ENCODE results near the gene DSP.

The DSP gene, protein sequence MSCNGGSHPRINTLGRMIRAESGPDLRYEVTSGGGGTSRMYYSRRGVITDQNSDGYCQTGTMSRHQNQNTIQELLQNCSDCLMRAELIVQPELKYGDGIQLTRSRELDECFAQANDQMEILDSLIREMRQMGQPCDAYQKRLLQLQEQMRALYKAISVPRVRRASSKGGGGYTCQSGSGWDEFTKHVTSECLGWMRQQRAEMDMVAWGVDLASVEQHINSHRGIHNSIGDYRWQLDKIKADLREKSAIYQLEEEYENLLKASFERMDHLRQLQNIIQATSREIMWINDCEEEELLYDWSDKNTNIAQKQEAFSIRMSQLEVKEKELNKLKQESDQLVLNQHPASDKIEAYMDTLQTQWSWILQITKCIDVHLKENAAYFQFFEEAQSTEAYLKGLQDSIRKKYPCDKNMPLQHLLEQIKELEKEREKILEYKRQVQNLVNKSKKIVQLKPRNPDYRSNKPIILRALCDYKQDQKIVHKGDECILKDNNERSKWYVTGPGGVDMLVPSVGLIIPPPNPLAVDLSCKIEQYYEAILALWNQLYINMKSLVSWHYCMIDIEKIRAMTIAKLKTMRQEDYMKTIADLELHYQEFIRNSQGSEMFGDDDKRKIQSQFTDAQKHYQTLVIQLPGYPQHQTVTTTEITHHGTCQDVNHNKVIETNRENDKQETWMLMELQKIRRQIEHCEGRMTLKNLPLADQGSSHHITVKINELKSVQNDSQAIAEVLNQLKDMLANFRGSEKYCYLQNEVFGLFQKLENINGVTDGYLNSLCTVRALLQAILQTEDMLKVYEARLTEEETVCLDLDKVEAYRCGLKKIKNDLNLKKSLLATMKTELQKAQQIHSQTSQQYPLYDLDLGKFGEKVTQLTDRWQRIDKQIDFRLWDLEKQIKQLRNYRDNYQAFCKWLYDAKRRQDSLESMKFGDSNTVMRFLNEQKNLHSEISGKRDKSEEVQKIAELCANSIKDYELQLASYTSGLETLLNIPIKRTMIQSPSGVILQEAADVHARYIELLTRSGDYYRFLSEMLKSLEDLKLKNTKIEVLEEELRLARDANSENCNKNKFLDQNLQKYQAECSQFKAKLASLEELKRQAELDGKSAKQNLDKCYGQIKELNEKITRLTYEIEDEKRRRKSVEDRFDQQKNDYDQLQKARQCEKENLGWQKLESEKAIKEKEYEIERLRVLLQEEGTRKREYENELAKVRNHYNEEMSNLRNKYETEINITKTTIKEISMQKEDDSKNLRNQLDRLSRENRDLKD (N-terminal part only)

GRCh38 chr6:7541175-7542064 lies at the start of gene DSP:
DSP (plus strand) TSS chr6:7541671; CDS start chr6:7541916, 245 bp downstream.
- no peaks in the 10 kb centered on the region; a peak in 1 of 22 replicates for H3K9me3 ChIP-seq (replicated peaks in 1 of 11)
- peaks cover 14 to 25% (median 21%) of the 10 kb centered on the region in 10 experiments; a peak in 19 of 20 replicates for H3K4me1 ChIP-seq
- no peak for TF ChIP-seq Cebpa-rat (IDR thresholded peaks at IDR 0.05)
- H3K36me3 ChIP-seq: no peaks in the 10 kb centered on the region
- peak within 1 kb of the TSS; percentile 79 to 100 (median 97) for H3K4me2 ChIP-seq
- H3K4me3 ChIP-seq: peak within 1 kb of the TSS; percentile 53 to 74 (median 62)
- no peak within 1 kb of the TSS for H3K27ac ChIP-seq
- peaks cover 84 to 94% (median 91%) of the 10 kb centered on the region in 11 experiments for H3K27me3 ChIP-seq
- H3K9ac ChIP-seq: peak within 1 kb of the TSS in 10 of 11 experiments; percentile 0 to 61 (median 44); a peak in 14 of 22 replicates
- peaks cover 0 to 47% (median 17%) of the 10 kb centered on the region in 11 experiments; a peak in 17 of 22 replicates for H4K20me1 ChIP-seq

DNA sequence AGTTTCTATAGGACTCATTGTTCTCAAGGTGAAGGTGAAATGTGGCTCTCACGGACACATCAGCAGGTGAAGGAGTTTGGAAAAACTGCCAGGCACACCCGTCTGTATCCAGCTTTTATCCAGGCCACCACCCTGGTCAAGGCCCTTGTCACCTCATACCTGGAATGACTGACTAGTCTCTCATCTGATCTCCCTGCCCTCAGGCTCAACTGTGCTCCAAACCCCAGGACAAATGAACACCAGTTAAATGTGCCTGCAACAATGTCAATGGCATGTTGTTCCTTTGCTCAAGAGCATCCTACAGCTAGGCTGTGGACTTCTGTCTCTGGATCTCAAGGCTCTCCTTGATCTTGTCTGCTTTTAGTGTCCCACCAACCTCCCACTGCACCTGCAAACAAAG lies 47.6 kb upstream of the DSP start:
- Histone ChIP-seq H3K9me3 (replicated peaks in 1 of 11) (peaks cover 6 to 12% (median 8%) of the 10 kb centered on the region in 11 experiments; a peak in 12 of 22 replicates), H4K20me1 (no peaks in the 10 kb centered on the region), H3K9ac (no peak overlapping the region), H3K4me3 (no peak overlapping the region), H3K36me3 (no peaks in the 10 kb centered on the region), H3K4me2 (no peak overlapping the region), H3K27ac (no peak overlapping the region), H3K4me1 (peaks cover 0 to 7% (median 0%) of the 10 kb centered on the region in 10 experiments; a peak in 2 of 20 replicates), H3K27me3 (no peaks in the 10 kb centered on the region)
- TF ChIP-seq Cebpa-rat (IDR thresholded peaks at IDR 0.05): no peak

- no peak overlapping the region for H3K9ac ChIP-seq
- no peak for TF ChIP-seq Cebpa-rat (IDR thresholded peaks at IDR 0.05)
Observed at GRCh38 chr6:7494638-7495037, 46.8 kb upstream of the DSP start.

DNA sequence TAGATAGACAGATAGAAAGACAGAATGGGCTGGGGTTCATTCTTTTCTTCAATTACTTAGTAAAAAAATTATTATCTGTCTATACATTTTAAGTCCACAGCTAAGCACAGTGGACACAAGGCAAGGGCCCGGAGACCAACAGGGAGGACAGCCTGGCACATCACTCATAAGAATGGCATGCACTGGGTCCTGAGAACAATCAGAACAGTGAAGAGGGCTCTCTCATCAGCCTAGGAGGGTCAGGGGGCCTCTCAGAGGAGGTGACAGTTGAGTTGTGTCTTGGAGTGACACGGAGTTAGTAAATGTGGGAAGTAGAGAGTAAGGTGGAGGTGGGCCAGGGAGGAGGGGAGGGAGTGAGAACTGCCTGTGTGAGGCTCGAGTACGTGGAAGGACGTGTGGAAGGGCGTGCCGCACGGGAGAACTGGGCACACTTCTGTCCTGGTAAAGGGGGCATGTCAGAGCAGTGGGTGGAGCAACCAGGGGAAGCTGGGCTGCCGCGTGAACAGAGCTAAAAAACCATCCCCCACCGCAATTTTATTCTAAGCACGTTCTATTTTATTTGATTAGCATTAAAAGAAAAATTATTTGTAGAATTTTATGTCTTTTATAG lies 45.1 kb upstream of the DSP start:
- H3K4me1 ChIP-seq: peaks cover 0 to 7% (median 0%) of the 10 kb centered on the region in 10 experiments; a peak in 2 of 20 replicates
- no peak overlapping the region for H3K27ac ChIP-seq
- H3K9me3 ChIP-seq (replicated peaks in 1 of 11): peaks cover 6 to 12% (median 8%) of the 10 kb centered on the region in 11 experiments; a peak in 12 of 22 replicates
- H3K9ac ChIP-seq: no peak overlapping the region
- H3K4me3 ChIP-seq: no peak overlapping the region
- no peaks in the 10 kb centered on the region for H3K27me3 ChIP-seq
- H3K4me2 ChIP-seq: no peak overlapping the region
- TF ChIP-seq Cebpa-rat (IDR thresholded peaks at IDR 0.05): no peak
- H4K20me1 ChIP-seq: no peaks in the 10 kb centered on the region
- no peaks in the 10 kb centered on the region for H3K36me3 ChIP-seq

More at GRCh38 chr6:7494638-7495037, 46.8 kb upstream of the DSP start:
- Histone ChIP-seq H3K4me1 (peaks cover 0 to 7% (median 0%) of the 10 kb centered on the region in 10 experiments; a peak in 2 of 20 replicates), H3K9me3 (replicated peaks in 1 of 11) (peaks cover 6 to 12% (median 8%) of the 10 kb centered on the region in 11 experiments; a peak in 12 of 22 replicates), H3K36me3 (no peaks in the 10 kb centered on the region), H3K4me3 (no peak overlapping the region), H3K27ac (no peak overlapping the region), H4K20me1 (no peaks in the 10 kb centered on the region), H3K4me2 (no peak overlapping the region), H3K27me3 (no peaks in the 10 kb centered on the region)

- Histone ChIP-seq H3K4me2 (no peak overlapping the region), H3K9ac (no peak overlapping the region), H4K20me1 (no peaks in the 10 kb centered on the region), H3K4me1 (peaks cover 0 to 13% (median 3%) of the 10 kb centered on the region in 10 experiments; a peak in 8 of 20 replicates), H3K9me3 (replicated peaks in 1 of 11) (no peaks in the 10 kb centered on the region), H3K27ac (no peak overlapping the region), H3K27me3 (no peaks in the 10 kb centered on the region), H3K36me3 (no peaks in the 10 kb centered on the region), H3K4me3 (no peak overlapping the region)
- TF ChIP-seq Cebpa-rat (IDR thresholded peaks at IDR 0.05): no peak
Observed at GRCh38 chr6:7500752-7501282, 40.7 kb upstream of the DSP start.

DNA sequence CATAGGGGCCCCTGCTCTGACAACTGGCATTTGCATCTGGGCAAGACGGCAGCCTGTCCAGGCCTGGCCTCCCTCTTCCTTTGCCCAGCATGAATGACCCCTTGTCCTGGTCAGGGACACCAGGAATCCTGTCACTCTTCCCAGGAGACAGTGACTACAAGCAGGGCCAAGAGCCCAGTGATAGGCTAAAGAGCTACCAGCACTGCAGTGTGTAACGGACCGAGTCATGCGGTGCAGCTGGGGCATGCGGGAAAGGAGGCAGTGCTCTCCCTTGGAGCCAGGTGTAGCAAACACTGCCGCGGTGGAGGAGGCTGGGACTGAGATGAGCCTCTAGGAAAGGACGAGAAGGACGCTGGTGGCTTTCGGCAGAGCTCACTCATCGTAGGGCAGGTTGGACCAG lies 38.7 kb upstream of the DSP start:
- Histone ChIP-seq H4K20me1 (no peaks in the 10 kb centered on the region), H3K9me3 (replicated peaks in 1 of 11) (no peaks in the 10 kb centered on the region), H3K27ac (no peak overlapping the region), H3K4me1 (peaks cover 0 to 11% (median 3%) of the 10 kb centered on the region in 10 experiments; a peak in 8 of 20 replicates), H3K9ac (no peak overlapping the region), H3K36me3 (no peaks in the 10 kb centered on the region), H3K4me2 (no peak overlapping the region), H3K4me3 (no peak overlapping the region), H3K27me3 (no peaks in the 10 kb centered on the region)
- no peak for TF ChIP-seq Cebpa-rat (IDR thresholded peaks at IDR 0.05)

DNA sequence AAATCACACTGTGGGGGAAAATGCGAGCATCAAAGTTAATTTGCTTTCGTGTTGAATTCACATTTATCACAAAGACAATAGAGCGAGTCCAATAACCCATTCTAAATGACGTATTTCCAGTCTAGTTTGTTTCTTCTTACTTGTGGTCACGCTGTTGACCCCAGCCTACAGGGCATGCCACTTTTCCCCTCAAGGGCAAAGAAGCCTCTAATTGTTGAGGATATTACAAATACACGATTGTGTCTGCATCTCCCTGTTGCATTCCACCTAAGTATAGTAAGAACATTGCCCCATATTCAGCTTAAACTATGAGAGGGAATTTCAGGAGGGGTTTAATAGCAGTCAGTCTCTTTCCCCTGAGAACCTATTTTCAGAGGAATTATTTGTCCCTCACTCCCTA lies 37.4 kb upstream of the DSP start:
- Histone ChIP-seq H3K9ac (no peak overlapping the region), H3K27me3 (no peaks in the 10 kb centered on the region), H3K4me3 (no peak overlapping the region), H4K20me1 (no peaks in the 10 kb centered on the region), H3K4me1 (peaks cover 0 to 11% (median 3%) of the 10 kb centered on the region in 10 experiments; a peak in 8 of 20 replicates), H3K4me2 (no peak overlapping the region), H3K27ac (no peak overlapping the region), H3K9me3 (replicated peaks in 1 of 11) (no peaks in the 10 kb centered on the region), H3K36me3 (no peaks in the 10 kb centered on the region)
- no peak for TF ChIP-seq Cebpa-rat (IDR thresholded peaks at IDR 0.05)
